DND-41 (cell line): ENCODE data around the gene ACOT13.

ENCODE experiments used
- ATAC-seq: fragments of 200-7000 bp; cut with Tn5 transposase; 3 replicates; pipeline ENCODE4 v1.9.1; 2021; ENCODE audit warnings: low read depth; ENCODE audit not compliant: insufficient read depth
- DNase-seq: peaks from one replicate; pipeline ENCODE4 v3.0.0-alpha.2; 2020
- H2AFZ ChIP-seq: 2 replicates; pipeline ENCODE4 v1.6.0; 2012; ENCODE audit warnings: low read depth, low read length
- H3K27ac ChIP-seq: 2 replicates; pipeline ENCODE4 v1.5.1; 2012; ENCODE audit warnings: low read length, inconsistent platforms
- H3K27me3 ChIP-seq: fragments of 200-600 bp; sonication (generic); 2 replicates; pipeline ENCODE4 v1.6.0; 2012; ENCODE audit warnings: low read length, mild to moderate bottlenecking, inconsistent platforms; ENCODE audit not compliant: insufficient read depth, poor library complexity
- H3K36me3 ChIP-seq: 2 replicates; pipeline ENCODE4 v1.5.1; 2012; ENCODE audit warnings: low read length, inconsistent platforms; ENCODE audit not compliant: insufficient read depth
- H3K4me1 ChIP-seq: 2 replicates; pipeline ENCODE4 v1.5.1; 2012; ENCODE audit warnings: mild to moderate bottlenecking, low read length; ENCODE audit not compliant: insufficient read depth
- H3K4me2 ChIP-seq: 2 replicates; pipeline ENCODE4 v1.6.0; 2012; ENCODE audit warnings: mild to moderate bottlenecking, moderate library complexity, low read length, inconsistent platforms; ENCODE audit not compliant: insufficient read depth
- H3K4me3 ChIP-seq, 2 experiments: fragments of 200-600 bp in 1 of 2; shearing (Covaris generic) in 1 of 2; 2 replicates each; pipeline ENCODE4 v1.5.1; 2012 to 2016; ENCODE audit warnings: inconsistent platforms in 2 of 2, low read length in 2 of 2, mild to moderate bottlenecking in 2 of 2, low read depth in 1 of 2, moderate library complexity in 1 of 2
- H3K79me2 ChIP-seq: 2 replicates; pipeline ENCODE4 v1.6.0; 2012; ENCODE audit warnings: low read length, inconsistent platforms; ENCODE audit not compliant: insufficient read depth
- H3K9ac ChIP-seq: 2 replicates; pipeline ENCODE4 v1.6.0; 2012; ENCODE audit warnings: low read depth, mild to moderate bottlenecking, inconsistent platforms, low read length, moderate library complexity
- H3K9me3 ChIP-seq: 2 replicates; pipeline ENCODE4 v1.5.1; 2012; ENCODE audit warnings: low read length, moderate library complexity, mild to moderate bottlenecking, inconsistent platforms; ENCODE audit not compliant: insufficient read depth, severe bottlenecking
- H4K20me1 ChIP-seq: 2 replicates; pipeline ENCODE4 v1.6.0; 2012; ENCODE audit warnings: low read length; ENCODE audit not compliant: insufficient read depth
- EZH2 ChIP-seq: IDR thresholded peaks from 3 replicates; pipeline ENCODE4 v1.6.1; 2012; ENCODE audit warnings: borderline replicate concordance, low read depth, mild to moderate bottlenecking, moderate library complexity, low read length, inconsistent platforms; ENCODE audit not compliant: severe bottlenecking
- TF ChIP-seq, protein P1 (sequence below): IDR thresholded peaks from 2 replicates; pipeline ENCODE4 v1.5.1; 2012; ENCODE audit warnings: borderline replicate concordance, low read length, moderate library complexity, mild to moderate bottlenecking; ENCODE audit not compliant: poor library complexity, severe bottlenecking; ENCODE audit errors: extremely low read depth

The ACOT13 gene

DNA sequence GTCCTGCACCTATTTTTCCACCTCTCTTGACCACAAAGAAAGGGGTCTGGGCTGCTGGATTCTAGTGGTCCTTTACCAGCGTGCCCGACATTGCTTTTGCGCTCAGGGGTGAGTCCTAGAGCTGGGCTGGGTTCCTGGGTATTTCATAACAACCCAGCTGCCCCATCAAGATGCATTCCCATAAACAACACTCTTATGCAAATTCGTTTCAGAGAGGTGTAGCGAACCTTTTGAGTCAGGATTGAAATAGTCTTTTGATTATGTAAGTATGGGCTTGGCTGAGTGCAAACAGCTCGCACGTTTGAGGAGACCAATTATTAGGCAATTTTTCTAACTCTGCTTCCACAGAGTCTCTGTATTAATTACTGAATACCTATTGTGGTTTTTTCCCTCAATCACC is 13.7 kb downstream of the ACOT13 start:
- no peaks in the 10 kb centered on the region for H4K20me1 ChIP-seq

DNA sequence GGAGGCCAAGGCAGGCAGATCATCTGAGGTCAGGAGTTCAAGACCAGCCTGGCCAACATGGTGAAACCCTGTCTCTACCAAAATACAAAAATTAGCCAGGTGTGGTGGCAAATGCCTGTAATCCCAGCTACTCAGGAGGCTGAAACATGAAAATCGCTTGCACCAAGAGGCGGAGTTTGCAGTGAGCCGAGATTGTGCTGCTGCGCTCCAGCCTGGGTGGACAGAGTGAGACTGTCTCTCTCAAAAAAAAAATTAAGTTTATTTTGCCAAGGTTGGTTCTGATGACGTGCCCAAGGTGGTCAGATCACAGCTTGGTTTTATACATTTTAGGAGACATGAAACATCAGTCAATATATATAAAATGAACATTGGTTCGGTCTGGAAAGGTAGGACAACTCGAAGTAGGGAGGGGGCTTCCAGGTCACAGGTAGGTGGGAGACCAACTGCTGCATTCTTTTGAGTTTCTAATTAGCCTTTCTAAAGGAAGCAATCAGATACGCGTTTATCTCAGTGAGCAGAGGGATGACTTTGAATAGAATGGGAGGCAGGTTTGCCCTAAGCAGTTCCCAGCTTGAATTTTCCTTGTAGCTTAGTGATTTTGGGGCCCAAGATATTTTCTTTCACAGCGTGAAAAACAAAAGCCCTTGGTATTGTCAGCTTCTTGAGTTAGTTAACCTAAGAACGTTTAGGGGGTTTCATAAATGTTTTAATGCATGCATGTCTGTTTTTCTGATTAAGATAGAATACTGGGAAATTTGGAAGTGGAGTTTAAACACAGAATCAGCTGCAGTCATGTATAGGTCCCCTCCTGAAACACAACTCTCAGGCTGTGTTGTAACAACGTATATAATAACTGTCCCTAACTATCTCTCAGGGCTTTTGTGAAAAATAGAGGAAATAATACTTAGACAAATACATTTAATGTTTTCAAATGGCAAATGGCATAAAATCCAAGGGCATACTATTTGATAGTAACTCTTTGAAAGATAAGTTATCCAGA is 16.7 kb downstream of the ACOT13 start:
- no peaks in the 10 kb centered on the region for H3K79me2 ChIP-seq
- ATAC-seq = no peak
- H3K9ac ChIP-seq = no peak overlapping the region
- no peak overlapping the region for H2AFZ ChIP-seq
- no peak for DNase-seq
- H3K36me3 ChIP-seq = peaks cover 3% of the 10 kb centered on the region; the same call in 1 of the 2 replicates
- no peak for TF ChIP-seq EZH2
- H3K9me3 ChIP-seq = no peaks in the 10 kb centered on the region
- no peaks in the 10 kb centered on the region for H3K4me1 ChIP-seq
- H3K4me3 ChIP-seq = no peak overlapping the region
- no peak overlapping the region for H3K27ac ChIP-seq
- H3K27me3 ChIP-seq = no peaks in the 10 kb centered on the region
- H4K20me1 ChIP-seq = no peaks in the 10 kb centered on the region
- no peak overlapping the region for H3K4me2 ChIP-seq

More for the DNA sequence above, 13.7 kb downstream of the ACOT13 start:
- no peaks in the 10 kb centered on the region for H3K27me3 ChIP-seq
- DNase-seq (no peak), ATAC-seq (no peak)
- TF ChIP-seq EZH2 = no peak
- no peak overlapping the region for H3K9ac ChIP-seq
- no peaks in the 10 kb centered on the region for H3K79me2 ChIP-seq
- H3K4me1 ChIP-seq = no peaks in the 10 kb centered on the region
- no peaks in the 10 kb centered on the region for H3K36me3 ChIP-seq
- no peak overlapping the region for H3K4me2 ChIP-seq
- H3K27ac ChIP-seq = no peak overlapping the region
- no peak overlapping the region for H2AFZ ChIP-seq
- no peak overlapping the region for H3K4me3 ChIP-seq
- H3K9me3 ChIP-seq = no peaks in the 10 kb centered on the region

DNA sequence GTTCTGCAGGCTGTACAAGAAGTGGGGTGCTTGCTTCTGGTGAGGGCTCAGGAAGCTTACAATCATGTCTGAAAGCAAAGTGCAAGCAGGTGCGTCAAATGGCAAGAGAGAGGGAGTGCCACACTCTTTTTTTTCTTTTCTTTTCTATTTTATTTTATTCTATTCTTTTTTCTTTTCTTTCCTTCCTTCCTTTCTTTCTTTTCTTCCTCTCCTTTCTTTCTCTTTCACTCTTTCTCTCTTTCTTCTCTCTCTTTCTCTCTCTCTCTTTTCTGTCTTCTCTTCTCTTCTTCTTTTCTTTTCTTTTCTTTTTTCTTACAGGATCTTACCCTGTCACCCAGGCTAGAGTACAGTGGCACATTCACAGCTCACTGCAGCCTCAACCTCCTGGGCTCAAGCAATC is 19.5 kb downstream of the ACOT13 start:
- no peak for TF ChIP-seq EZH2
- TF ChIP-seq, protein P1, sequence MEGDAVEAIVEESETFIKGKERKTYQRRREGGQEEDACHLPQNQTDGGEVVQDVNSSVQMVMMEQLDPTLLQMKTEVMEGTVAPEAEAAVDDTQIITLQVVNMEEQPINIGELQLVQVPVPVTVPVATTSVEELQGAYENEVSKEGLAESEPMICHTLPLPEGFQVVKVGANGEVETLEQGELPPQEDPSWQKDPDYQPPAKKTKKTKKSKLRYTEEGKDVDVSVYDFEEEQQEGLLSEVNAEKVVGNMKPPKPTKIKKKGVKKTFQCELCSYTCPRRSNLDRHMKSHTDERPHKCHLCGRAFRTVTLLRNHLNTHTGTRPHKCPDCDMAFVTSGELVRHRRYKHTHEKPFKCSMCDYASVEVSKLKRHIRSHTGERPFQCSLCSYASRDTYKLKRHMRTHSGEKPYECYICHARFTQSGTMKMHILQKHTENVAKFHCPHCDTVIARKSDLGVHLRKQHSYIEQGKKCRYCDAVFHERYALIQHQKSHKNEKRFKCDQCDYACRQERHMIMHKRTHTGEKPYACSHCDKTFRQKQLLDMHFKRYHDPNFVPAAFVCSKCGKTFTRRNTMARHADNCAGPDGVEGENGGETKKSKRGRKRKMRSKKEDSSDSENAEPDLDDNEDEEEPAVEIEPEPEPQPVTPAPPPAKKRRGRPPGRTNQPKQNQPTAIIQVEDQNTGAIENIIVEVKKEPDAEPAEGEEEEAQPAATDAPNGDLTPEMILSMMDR = no peak

DNA sequence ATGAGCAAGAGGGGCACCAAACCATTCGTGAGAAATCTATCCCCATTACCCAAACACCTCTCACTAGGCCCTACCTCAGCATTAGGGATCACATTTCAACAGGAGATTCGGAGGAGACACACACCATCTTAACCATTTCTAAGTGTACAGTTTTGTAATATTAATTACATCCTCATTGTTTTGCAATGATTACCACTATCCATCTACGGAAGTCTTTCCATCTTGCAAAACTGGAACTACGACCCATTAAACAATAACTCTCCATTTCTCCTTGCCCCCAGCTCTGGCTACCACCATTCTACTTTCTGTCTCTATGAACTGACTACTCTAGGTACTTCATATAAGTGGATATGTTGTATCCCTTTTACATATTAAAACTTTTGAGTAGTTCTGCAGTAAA is 20.1 kb downstream of the ACOT13 start:
- TF ChIP-seq EZH2 = no peak
- TF ChIP-seq, protein P1 = no peak
- no peak overlapping the region for H3K27ac ChIP-seq
- H2AFZ ChIP-seq = no peak overlapping the region
- H3K4me2 ChIP-seq = no peak overlapping the region
- no peak overlapping the region for H3K4me3 ChIP-seq
- ATAC-seq (no peak), DNase-seq (no peak)
- H3K9ac ChIP-seq = no peak overlapping the region
- H3K9me3 ChIP-seq = no peaks in the 10 kb centered on the region
- H4K20me1 ChIP-seq = no peaks in the 10 kb centered on the region
- H3K27me3 ChIP-seq = no peaks in the 10 kb centered on the region
- no peaks in the 10 kb centered on the region for H3K4me1 ChIP-seq
- H3K79me2 ChIP-seq = no peaks in the 10 kb centered on the region
- H3K36me3 ChIP-seq = peaks cover 3% of the 10 kb centered on the region; the same call in 1 of the 2 replicates

More for the DNA sequence above, 19.5 kb downstream of the ACOT13 start:
- no peak overlapping the region for H3K27ac ChIP-seq
- H3K4me3 ChIP-seq = no peak overlapping the region
- DNase-seq = no peak
- H3K4me2 ChIP-seq = no peak overlapping the region
- H3K4me1 ChIP-seq = no peaks in the 10 kb centered on the region
- no peaks in the 10 kb centered on the region for H3K27me3 ChIP-seq
- H3K36me3 ChIP-seq = peaks cover 3% of the 10 kb centered on the region; the same call in 1 of the 2 replicates
- H3K79me2 ChIP-seq = no peaks in the 10 kb centered on the region
- H3K9ac ChIP-seq = no peak overlapping the region
- no peaks in the 10 kb centered on the region for H4K20me1 ChIP-seq
- ATAC-seq = no peak
- H2AFZ ChIP-seq = no peak overlapping the region
- no peaks in the 10 kb centered on the region for H3K9me3 ChIP-seq
